ENCODE data around the gene ZNF433. TPM values are rescaled to one million over a fixed set of nuclear protein-coding genes. Genes with fewer than 3 reads are reported as not detected.

The ZNF433 gene
- polyA plus RNA-seq, 1 of the 3 experiments (the other 2 are of a cell fraction): 1.9 TPM

DNA sequence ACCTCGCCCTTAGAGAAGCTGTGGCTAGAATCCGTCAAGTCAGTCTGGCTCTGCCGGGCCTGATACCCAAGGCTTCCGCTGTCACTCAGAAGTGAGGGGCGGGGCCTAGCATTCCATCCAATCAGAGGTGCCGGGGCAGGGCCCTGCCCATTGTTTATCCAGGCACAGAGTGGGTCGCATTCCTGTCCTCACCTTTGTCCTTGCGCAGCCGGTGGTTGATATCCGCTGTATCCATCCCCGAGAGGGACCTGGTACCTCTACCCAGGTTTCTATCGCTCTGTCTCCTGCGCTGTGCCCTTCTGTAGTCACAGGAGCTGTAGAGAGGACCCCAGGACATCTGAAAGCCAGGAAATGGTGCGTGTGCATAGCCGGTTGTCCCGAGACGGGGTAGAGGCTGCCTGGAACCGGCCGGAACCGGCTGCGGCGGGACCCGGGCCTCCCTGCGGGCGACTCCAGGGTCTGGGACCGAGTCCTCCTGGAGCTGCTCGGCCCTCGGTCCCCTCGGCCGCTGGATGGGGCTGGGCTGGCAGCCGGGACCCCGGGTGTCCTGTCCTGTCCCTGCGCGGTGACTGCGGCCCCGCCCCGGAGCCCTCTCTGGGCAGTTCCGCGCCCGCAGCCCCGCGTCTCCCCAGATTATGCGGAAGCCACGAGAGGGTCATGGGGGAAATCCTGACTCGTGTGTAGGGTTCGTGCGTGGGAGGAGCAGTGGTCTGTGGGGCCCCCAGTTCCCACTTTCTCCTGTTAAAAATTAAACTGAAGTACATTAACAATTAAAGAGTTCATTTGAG is 70.4 kb downstream of the ZNF433 start, which contains the start of gene ZNF763 (continued):
- TF ChIP-seq, protein P1, sequence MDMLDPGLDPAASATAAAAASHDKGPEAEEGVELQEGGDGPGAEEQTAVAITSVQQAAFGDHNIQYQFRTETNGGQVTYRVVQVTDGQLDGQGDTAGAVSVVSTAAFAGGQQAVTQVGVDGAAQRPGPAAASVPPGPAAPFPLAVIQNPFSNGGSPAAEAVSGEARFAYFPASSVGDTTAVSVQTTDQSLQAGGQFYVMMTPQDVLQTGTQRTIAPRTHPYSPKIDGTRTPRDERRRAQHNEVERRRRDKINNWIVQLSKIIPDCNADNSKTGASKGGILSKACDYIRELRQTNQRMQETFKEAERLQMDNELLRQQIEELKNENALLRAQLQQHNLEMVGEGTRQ (IDR thresholded peaks at IDR 0.05; ENCODE audit: borderline replicate concordance, low read depth, low read length): no peak
- TF ChIP-seq RXRA (IDR thresholded peaks at IDR 0.05; ENCODE audit: borderline replicate concordance, low read depth) (no peak), TEAD4 (IDR thresholded peaks at IDR 0.05; ENCODE audit: borderline replicate concordance, insufficient read depth) (no peak), TCF12 (IDR thresholded peaks at IDR 0.05) (no peak), RAD21 (IDR thresholded peaks at IDR 0.05; ENCODE audit: low read length) (no peak), SIN3A (IDR thresholded peaks at IDR 0.05; ENCODE audit: borderline replicate concordance, low read depth, low read length) (no peak), EP300 (IDR thresholded peaks at IDR 0.05; ENCODE audit: borderline replicate concordance in 1 of 2, low read depth in 1 of 2, low read length in 1 of 2) (no peak), POLR2AphosphoS5 (IDR thresholded peaks at IDR 0.05; ENCODE audit: low read depth, low read length) (peak; percentile 81), MXI1 (IDR thresholded peaks at IDR 0.05; ENCODE audit: low read depth, low read length) (peak; percentile 84), TAF1 (IDR thresholded peaks at IDR 0.05; ENCODE audit: borderline replicate concordance, low read depth, low read length) (0 out of 2 replicates have a peak, but pooled peaks have one; percentile 16), MEF2A (IDR thresholded peaks at IDR 0.05; ENCODE audit: borderline replicate concordance, low read depth) (no peak), GABPA (IDR thresholded peaks at IDR 0.05; ENCODE audit: low read depth) (no peak)
- TF ChIP-seq, protein P2, sequence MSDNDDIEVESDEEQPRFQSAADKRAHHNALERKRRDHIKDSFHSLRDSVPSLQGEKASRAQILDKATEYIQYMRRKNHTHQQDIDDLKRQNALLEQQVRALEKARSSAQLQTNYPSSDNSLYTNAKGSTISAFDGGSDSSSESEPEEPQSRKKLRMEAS (IDR thresholded peaks at IDR 0.05; ENCODE audit: low read depth): no peak
- TF ChIP-seq, protein P3, sequence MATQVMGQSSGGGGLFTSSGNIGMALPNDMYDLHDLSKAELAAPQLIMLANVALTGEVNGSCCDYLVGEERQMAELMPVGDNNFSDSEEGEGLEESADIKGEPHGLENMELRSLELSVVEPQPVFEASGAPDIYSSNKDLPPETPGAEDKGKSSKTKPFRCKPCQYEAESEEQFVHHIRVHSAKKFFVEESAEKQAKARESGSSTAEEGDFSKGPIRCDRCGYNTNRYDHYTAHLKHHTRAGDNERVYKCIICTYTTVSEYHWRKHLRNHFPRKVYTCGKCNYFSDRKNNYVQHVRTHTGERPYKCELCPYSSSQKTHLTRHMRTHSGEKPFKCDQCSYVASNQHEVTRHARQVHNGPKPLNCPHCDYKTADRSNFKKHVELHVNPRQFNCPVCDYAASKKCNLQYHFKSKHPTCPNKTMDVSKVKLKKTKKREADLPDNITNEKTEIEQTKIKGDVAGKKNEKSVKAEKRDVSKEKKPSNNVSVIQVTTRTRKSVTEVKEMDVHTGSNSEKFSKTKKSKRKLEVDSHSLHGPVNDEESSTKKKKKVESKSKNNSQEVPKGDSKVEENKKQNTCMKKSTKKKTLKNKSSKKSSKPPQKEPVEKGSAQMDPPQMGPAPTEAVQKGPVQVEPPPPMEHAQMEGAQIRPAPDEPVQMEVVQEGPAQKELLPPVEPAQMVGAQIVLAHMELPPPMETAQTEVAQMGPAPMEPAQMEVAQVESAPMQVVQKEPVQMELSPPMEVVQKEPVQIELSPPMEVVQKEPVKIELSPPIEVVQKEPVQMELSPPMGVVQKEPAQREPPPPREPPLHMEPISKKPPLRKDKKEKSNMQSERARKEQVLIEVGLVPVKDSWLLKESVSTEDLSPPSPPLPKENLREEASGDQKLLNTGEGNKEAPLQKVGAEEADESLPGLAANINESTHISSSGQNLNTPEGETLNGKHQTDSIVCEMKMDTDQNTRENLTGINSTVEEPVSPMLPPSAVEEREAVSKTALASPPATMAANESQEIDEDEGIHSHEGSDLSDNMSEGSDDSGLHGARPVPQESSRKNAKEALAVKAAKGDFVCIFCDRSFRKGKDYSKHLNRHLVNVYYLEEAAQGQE (IDR thresholded peaks at IDR 0.05; ENCODE audit: low read depth, low read length): no peak; the same call in 1 of the 2 replicates
- TF ChIP-seq, protein P4, sequence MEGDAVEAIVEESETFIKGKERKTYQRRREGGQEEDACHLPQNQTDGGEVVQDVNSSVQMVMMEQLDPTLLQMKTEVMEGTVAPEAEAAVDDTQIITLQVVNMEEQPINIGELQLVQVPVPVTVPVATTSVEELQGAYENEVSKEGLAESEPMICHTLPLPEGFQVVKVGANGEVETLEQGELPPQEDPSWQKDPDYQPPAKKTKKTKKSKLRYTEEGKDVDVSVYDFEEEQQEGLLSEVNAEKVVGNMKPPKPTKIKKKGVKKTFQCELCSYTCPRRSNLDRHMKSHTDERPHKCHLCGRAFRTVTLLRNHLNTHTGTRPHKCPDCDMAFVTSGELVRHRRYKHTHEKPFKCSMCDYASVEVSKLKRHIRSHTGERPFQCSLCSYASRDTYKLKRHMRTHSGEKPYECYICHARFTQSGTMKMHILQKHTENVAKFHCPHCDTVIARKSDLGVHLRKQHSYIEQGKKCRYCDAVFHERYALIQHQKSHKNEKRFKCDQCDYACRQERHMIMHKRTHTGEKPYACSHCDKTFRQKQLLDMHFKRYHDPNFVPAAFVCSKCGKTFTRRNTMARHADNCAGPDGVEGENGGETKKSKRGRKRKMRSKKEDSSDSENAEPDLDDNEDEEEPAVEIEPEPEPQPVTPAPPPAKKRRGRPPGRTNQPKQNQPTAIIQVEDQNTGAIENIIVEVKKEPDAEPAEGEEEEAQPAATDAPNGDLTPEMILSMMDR (IDR thresholded peaks at IDR 0.05): no peak
- TF ChIP-seq, protein P5, sequence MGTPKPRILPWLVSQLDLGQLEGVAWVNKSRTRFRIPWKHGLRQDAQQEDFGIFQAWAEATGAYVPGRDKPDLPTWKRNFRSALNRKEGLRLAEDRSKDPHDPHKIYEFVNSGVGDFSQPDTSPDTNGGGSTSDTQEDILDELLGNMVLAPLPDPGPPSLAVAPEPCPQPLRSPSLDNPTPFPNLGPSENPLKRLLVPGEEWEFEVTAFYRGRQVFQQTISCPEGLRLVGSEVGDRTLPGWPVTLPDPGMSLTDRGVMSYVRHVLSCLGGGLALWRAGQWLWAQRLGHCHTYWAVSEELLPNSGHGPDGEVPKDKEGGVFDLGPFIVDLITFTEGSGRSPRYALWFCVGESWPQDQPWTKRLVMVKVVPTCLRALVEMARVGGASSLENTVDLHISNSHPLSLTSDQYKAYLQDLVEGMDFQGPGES (IDR thresholded peaks at IDR 0.05; ENCODE audit: low read depth, low read length): no peak

Small RNAs within 50 kb of the gene (small RNA-seq; reads per million reads assigned to genes)
- gene RNA5SP464 (0 reads per million in 7 experiments), gene RNA5SP465 (0 reads per million in 7 experiments), gene RNA5SP466 (0 reads per million in 7 experiments)

Other genes starting within 250 kb of the ZNF433 start
- gene ZNF491, start 237.2 kb downstream of the ZNF433 start, polyA plus RNA-seq (2012; rRNA removed): 0.77 and 1.6 TPM in 2 replicates
- gene ZNF440, start 221.4 kb downstream of the ZNF433 start, polyA plus RNA-seq (2012; rRNA removed): 2.0 and 2.5 TPM in 2 replicates
- 1.7 and 2.1 TPM in 2 replicates for gene ZNF439, start 187.0 kb downstream of the ZNF433 start, polyA plus RNA-seq (2012; rRNA removed)
- gene ZNF69, start 147.9 kb downstream of the ZNF433 start, polyA plus RNA-seq (2012; rRNA removed): 0.58 and 0.65 TPM in 2 replicates
- 3.5 and 4.4 TPM in 2 replicates for gene ZNF700, start 110.6 kb downstream of the ZNF433 start, polyA plus RNA-seq (2012; rRNA removed)
- 0.55 and 0.72 TPM in 2 replicates for gene ZNF763, start 70.6 kb downstream of the ZNF433 start, polyA plus RNA-seq (2012; rRNA removed)
- 0.05 TPM in 1 of 2 replicates, not detected in the other for gene ZNF878, start 17.3 kb upstream of the ZNF433 start, polyA plus RNA-seq (2012; rRNA removed)
- 0.28 and 0.31 TPM in 2 replicates for gene ZNF844, start 29.1 kb upstream of the ZNF433 start, polyA plus RNA-seq (2012; rRNA removed)
- gene ZNF20, start 104.7 kb upstream of the ZNF433 start, polyA plus RNA-seq (2012; rRNA removed): 1.8 and 1.9 TPM in 2 replicates
- 1.9 and 2.3 TPM in 2 replicates for gene ZNF625, start 121.1 kb upstream of the ZNF433 start, polyA plus RNA-seq (2012; rRNA removed)
- 1.7 and 2.2 TPM in 2 replicates for gene ZNF136, start 127.4 kb upstream of the ZNF433 start, polyA plus RNA-seq (2012; rRNA removed)

Measured in SK-N-SH (cell line).